GM18868 (cell line): Measurements from ENCODE around the gene TIAM2.
A peak's percentile ranks its signal among the peaks of the same experiment; 100 is the strongest.

Experiments
- ATAC-seq: cut with Tn5 transposase; IDR thresholded peaks from one replicate; pipeline ENCODE4 v1.9.1; 2021; ENCODE audit warnings: mild to moderate bottlenecking, moderate library complexity; ENCODE audit not compliant: unreplicated experiment

The TIAM2 gene

DNA sequence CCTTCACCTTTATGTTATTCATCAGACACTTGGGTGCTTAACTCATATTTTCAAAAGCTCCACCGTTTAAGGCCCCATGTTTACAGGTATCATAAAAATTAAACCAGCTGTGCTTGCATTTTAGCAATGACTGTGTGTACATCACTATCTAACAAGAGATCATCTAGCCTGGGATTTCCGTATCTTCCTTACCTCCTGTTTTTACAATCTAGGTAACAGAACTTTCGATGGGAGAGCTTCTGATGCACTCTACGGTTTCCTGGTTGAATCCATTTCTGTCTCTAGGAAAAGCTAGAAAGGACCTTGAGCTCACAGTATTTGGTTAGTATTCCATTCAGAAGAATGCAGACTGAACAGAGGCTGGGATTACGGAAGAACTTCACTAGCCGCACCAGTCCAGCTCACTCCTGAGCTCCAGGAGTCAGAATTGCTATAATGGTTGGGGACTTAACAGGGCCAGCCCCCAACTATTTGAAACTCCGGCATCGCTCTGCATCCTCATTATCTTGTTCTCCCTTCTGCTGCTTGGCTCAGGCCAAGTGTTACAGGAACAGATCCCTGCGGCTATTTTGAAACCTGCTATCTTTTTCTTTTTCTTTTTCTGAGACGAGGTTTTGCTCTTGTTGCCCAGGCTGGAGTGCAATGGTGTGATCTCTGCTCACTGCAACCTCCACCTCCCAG is 255.7 kb downstream of the TIAM2 start:
- ATAC-seq = no peak

DNA sequence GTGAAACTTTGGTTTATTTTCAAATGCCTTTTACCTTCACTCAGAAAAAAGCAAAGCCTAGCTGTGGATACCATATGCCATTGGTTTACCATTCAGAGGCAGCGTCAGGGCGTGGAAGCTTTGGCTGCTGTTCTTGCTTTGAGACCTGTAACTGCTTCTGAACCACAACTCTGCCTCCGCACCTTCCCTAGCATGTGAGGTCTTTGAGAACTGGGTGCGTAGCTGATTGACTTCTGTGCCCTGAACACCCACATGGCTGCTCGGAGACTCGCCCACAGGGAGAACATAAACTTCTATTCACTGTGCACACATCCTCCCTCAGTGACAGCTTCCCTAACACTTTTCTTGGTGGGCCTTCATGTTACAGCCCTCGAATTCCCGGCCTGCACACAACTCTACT is 257.5 kb downstream of the TIAM2 start:
- ATAC-seq = no peak

GRCh38 chr6:155253337-155253736 is 258.2 kb downstream of the TIAM2 start:
- no peak for ATAC-seq

DNA sequence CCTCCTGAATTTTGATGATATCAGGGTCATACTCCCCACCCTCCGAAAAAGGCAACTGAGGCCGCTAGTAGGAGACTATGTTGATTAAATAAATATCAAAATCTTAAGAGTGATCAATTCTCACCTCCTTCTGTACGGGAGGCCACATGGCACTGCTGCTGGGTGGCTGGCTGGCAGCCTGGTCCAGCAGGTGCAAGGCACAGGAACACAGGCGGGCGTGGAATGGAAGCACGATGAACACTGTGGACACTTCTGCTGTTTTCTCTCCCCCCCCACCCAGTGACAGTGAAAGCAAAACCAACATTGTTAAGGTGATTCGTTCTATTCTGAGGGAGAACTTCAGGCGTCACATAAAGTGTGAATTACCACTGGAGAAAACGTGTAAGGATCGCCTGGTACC is 259.0 kb downstream of the TIAM2 start:
- ATAC-seq = no peak

- no peak for ATAC-seq
Measured at GRCh38 chr6:155256122-155256795, 261.1 kb downstream of the TIAM2 start.

GRCh38 chr6:155257796-155258195 is 262.7 kb downstream of the TIAM2 start:
- ATAC-seq = no peak

GRCh38 chr6:155259204-155259603 is 264.1 kb downstream of the TIAM2 start:
- no peak for ATAC-seq

GRCh38 chr6:155259897-155260296 is 264.8 kb downstream of the TIAM2 start:
- ATAC-seq = no peak

GRCh38 chr6:155260686-155261085 is 265.6 kb downstream of the TIAM2 start:
- peak; percentile 60 for ATAC-seq

GRCh38 chr6:155261111-155261900 is 266.2 kb downstream of the TIAM2 start:
- peak; percentile 40 for ATAC-seq

GRCh38 chr6:155262655-155263054 is 267.5 kb downstream of the TIAM2 start:
- no peak for ATAC-seq

DNA sequence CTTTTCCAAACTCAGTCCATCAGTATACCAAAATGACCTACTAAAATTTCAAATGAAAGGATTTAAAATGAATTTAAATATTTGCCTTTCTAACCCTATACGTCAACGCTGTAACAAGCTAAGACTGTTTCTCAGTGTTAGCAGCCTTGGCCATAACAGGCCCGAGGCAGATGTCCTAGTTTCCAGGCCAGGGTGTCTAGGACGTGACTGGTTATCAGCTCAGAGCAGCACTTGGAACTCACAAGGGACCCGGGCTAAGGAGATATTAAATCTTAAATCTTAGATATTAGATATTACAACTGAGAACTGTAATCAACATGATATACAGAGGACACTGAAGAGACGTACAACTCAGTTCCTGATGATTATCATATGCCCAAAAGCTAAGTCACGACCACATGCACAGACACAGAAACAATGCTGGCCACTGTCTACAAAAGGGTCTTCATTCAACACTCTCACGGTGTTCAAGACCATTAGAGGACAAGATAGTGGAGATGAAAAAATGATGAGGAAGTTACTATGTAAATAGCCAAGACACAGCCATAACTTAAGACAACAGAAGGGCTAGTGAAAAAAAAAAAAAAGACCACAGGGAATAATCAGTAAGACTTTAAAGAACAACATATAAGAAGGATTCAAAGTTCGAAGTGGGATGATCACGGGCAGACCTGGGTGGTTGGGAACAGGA is 268.4 kb downstream of the TIAM2 start, which contains the start of gene CLDN20:
TSS of gene CLDN20 (plus strand) at position 641 of the 691 bp plus-strand sequence. CDS start 11,707 bp downstream, outside the sequence.
- ATAC-seq = no peak

GRCh38 chr6:155264693-155265320 is 269.7 kb downstream of the TIAM2 start:
- ATAC-seq = no peak

DNA sequence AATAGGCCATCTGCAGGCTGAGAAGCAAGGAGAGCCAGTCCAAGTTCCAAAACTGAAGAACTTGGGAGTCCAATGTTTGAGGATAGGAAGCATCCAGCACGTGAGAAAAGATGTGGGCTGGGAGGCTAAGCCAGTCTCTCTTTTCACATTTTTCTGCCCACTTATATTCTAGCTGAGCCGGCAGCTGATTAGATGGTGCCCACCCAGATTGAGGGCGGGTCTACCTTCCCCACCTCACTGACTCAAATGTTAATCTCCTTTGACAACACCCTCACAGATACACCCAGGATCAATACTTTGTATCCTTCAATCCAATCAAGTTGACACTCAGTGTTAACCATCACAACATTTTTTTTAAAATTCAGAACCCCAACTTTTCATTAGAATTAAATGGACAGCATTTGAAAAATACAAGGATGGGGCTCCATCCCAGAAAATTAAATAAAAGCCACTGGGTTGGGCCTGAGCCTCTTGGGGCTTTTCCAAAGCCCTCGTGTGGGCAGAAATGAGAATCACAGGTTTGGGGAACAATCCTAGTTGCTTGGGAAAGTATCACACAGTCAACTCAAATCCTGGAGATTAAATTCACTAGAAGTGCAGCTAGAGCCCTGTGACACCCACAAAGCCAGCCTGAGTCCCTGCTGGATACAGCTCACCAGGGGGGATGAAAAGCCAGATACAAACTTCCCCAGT is 270.9 kb downstream of the TIAM2 start:
- no peak for ATAC-seq

DNA sequence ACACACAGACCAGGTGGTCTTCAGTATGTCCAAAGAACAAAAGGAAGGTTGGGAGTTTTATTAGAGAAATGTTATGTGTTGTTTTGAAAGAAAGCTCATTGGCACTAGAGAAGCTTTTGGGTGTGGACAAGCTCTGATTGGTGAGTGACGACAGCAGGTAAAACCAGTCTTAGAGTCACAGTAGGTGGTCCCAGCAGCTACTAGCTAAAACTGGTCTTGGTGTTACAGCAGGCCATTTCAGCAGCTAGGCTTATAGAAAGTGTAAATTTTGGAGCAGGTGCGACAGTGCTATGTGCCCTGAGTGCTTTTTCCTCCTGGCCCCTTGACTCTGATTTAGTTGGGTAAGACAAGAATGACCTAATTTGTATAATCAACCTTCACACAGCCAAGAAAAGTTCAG is 272.3 kb downstream of the TIAM2 start:
- ATAC-seq = no peak

DNA sequence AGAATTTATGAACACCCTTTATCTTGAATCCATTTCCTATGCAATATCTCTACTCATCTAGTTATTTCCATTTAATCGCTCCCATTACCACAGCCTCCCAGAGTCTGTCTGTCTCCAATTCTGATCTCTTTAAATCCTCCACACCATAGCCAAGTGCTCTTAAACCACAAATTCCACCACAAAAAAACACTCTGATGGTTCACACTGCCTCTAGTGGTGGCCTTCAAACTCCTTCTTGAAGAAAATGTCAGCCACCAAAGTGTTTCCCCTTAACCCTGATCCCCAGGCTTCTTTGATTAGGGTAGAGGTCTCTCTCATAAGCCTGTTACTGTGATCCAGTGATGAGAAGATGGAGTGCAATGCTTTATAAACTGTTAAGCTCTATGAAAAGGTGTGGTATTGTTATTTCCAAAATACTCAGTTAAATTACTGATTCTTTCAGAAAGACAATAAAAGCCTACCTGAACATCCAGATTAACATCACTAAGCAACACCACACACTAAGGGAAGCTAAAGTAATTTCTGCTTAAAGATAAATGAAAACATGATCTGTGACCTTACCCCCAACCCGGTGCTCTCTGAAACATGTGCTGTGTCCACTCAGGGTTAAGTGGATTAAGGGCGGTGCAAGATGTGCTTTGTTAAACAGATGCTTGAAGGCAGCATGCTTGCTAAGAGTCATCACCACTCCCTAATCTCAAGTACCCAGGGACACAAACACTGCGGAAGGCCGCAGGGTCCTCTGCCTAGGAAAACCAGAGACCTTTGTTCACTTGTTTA is 273.2 kb downstream of the TIAM2 start:
- peak; percentile 67 for ATAC-seq

GRCh38 chr6:155269765-155270164 is 274.6 kb downstream of the TIAM2 start:
- ATAC-seq = no peak

DNA sequence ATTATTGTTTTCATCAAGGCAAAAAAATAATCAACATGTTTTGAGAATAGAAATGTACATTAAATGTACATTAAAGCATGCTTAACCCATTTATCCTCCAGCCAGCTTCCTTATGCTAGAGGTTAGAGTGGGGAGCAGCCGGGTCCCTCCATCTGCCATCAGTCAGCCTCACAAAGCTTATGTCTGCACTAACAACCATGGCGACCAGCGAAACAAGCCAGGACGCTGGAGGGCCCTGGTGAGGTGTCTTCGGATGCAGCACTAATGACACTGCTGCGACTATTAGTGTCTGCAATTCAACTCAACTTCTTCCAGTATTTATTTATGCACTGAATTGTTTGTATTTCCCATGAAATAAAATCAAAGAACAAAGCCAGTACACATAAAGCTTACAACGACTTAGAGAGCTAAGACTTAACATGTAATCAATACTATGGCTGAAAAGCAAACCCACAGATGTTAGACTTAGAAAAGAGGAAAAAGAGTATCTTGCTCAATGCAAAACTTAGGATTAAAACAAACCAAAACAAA is 275.5 kb downstream of the TIAM2 start:
- no peak for ATAC-seq

- ATAC-seq = no peak
Measured at GRCh38 chr6:155271145-155271544, 276.0 kb downstream of the TIAM2 start.
